HK-2 (cell line): Measurements from ENCODE around the gene GBP7.
"Not testable (repeated sequence)": the region's sequence is repeated elsewhere in the genome, so short reads cannot be mapped to it uniquely, and the experiment has no call there.

Source experiments
- DNase-seq: peaks from one replicate; pipeline ENCODE4 v3.0.0-alpha.2; 2018; ENCODE audit not compliant: unreplicated experiment

Gene GBP7

GRCh38 chr1:89170170-89171066, 5.4 kb downstream of the GBP7 start:
- DNase-seq, result no peak

- no peak for DNase-seq
Measured at GRCh38 chr1:89169166-89169565, 6.6 kb downstream of the GBP7 start.

- DNase-seq, result no peak
Measured at GRCh38 chr1:89167590-89168230, 8.1 kb downstream of the GBP7 start.

- DNase-seq, result no peak
Measured at GRCh38 chr1:89166705-89167104, 9.1 kb downstream of the GBP7 start.

- DNase-seq, result no peak
Measured at GRCh38 chr1:89165811-89166210, 10.0 kb downstream of the GBP7 start.

GRCh38 chr1:89151047-89151446, 24.8 kb downstream of the GBP7 start:
- DNase-seq, result no peak

- DNase-seq, result no peak
Measured at GRCh38 chr1:89149976-89150375, 25.8 kb downstream of the GBP7 start.

GRCh38 chr1:89149229-89149628, 26.6 kb downstream of the GBP7 start:
- no peak for DNase-seq

GRCh38 chr1:89147678-89148658, 27.8 kb downstream of the GBP7 start:
- DNase-seq, result no peak

GRCh38 chr1:89146721-89147120, 29.1 kb downstream of the GBP7 start:
- DNase-seq, result no peak

- no peak for DNase-seq
Measured at GRCh38 chr1:89143484-89143883, 32.3 kb downstream of the GBP7 start.

GRCh38 chr1:89142160-89142559, 33.6 kb downstream of the GBP7 start:
- DNase-seq, result no peak

- no peak for DNase-seq
Measured at GRCh38 chr1:89133747-89134146, 42.1 kb downstream of the GBP7 start.

- no peak for DNase-seq
Measured at GRCh38 chr1:89130716-89131115, 45.1 kb downstream of the GBP7 start.

- no peak for DNase-seq
Measured at GRCh38 chr1:89129911-89130310, 45.9 kb downstream of the GBP7 start.

- DNase-seq, result not testable (repeated sequence)
Measured at GRCh38 chr1:89128003-89128458, 47.8 kb downstream of the GBP7 start.

- DNase-seq, result not testable (repeated sequence)
Measured at GRCh38 chr1:89126602-89127565, 48.9 kb downstream of the GBP7 start.

- DNase-seq, result peak; percentile 10
Measured at GRCh38 chr1:89125913-89126580, 49.8 kb downstream of the GBP7 start, which contains the start of gene GBP2. GBP2 (minus strand) TSS chr1:89126114; CDS start chr1:89121966, 4,148 bp downstream.

GRCh38 chr1:89125240-89125912, 50.4 kb downstream of the GBP7 start:
- no peak for DNase-seq
